Uterus (tissue), 4 donors: Measurements from ENCODE around the gene TMED6. TPM values are rescaled to one million over a fixed set of nuclear protein-coding genes. Genes with fewer than 3 reads are reported as not detected.
A peak's percentile ranks its signal among the peaks of the same experiment; 100 is the strongest.

Experiments used
- DNase-seq, 2 donors: peaks; one replicate each; pipeline ENCODE4 v3.0.0-alpha.2; 2019 to 2020
- H3K27ac ChIP-seq, 2 donors: fragments of 200-600 bp; sonication (generic); 1 replicate in 1 of 2; 2 replicates in 1 of 2; pipeline ENCODE4 v1.5.1; 2016 to 2018
- H3K27me3 ChIP-seq, 2 donors: fragments of 200-600 bp; sonication (generic); one replicate each; pipeline ENCODE4 v1.5.1; 2018 to 2019; ENCODE audit warnings: control low read depth in 1 of 2
- H3K36me3 ChIP-seq, 2 donors: fragments of 200-600 bp; sonication (generic); one replicate each; pipeline ENCODE4 v1.5.1; 2019; ENCODE audit warnings: control low read depth in 1 of 2
- H3K4me1 ChIP-seq, 2 donors: fragments of 200-600 bp; sonication (generic); one replicate each; pipeline ENCODE4 v1.5.1; 2018 to 2019; ENCODE audit warnings: control low read depth in 1 of 2
- H3K4me3 ChIP-seq, 2 donors: fragments of 200-600 bp; sonication (generic); 1 replicate in 1 of 2; 2 replicates in 1 of 2; pipeline ENCODE4 v1.5.1; 2018 to 2019; ENCODE audit warnings: mild to moderate bottlenecking in 1 of 2
- H3K9me3 ChIP-seq, 2 donors: fragments of 200-600 bp; sonication (generic); one replicate each; pipeline ENCODE4 v1.5.1; 2019; ENCODE audit warnings: control low read depth in 1 of 2
- POLR2A ChIP-seq, 2 donors: fragments of 450-650 bp; IDR thresholded peaks; one replicate each; pipeline ENCODE4 v1.6.1; 2016; ENCODE audit warnings: antibody characterized with exemption in 2 of 2, mild to moderate bottlenecking in 1 of 2, moderate library complexity in 1 of 2
- intact Hi-C: fragments of 100-400 bp; cut with DNase I; formaldehyde crosslinking; loops from one replicate; pipeline ENCODE4 v1.15.1; 2023; ENCODE audit warnings: low total_unique reads
- total RNA-seq, 4 donors: library from RNA; depleted of rRNA in 3 of 4; stranded (reverse); fragments of >200 nt in 3 of 4; gene quantifications; one replicate each; pipeline versions ENCODE4 v1.1.0 to v1.2.4, GENCODE V29; 2014 to 2023
- TF ChIP-seq, protein P1 (sequence below), 4 experiments: fragments of 200-600 bp in 2 of 4; fragments of 450-650 bp in 2 of 4; sonication (generic) in 2 of 4; IDR thresholded peaks; one replicate each; pipeline ENCODE4 v1.5.1; 2016 to 2019; ENCODE audit warnings: antibody characterized with exemption in 4 of 4, mild to moderate bottlenecking in 2 of 4, moderate library complexity in 1 of 4
- donor health status: DM: yes; HTN: yes; CAD: no.

The TMED6 gene
- total RNA-seq, 4 donors from 2014 or later, result 0.98 TPM; not detected in 3

GRCh38 chr16:69316595-69317034, 35.0 kb downstream of the TMED6 start:
- no peak for DNase-seq
- intact Hi-C loops, result no loop called here

DNA sequence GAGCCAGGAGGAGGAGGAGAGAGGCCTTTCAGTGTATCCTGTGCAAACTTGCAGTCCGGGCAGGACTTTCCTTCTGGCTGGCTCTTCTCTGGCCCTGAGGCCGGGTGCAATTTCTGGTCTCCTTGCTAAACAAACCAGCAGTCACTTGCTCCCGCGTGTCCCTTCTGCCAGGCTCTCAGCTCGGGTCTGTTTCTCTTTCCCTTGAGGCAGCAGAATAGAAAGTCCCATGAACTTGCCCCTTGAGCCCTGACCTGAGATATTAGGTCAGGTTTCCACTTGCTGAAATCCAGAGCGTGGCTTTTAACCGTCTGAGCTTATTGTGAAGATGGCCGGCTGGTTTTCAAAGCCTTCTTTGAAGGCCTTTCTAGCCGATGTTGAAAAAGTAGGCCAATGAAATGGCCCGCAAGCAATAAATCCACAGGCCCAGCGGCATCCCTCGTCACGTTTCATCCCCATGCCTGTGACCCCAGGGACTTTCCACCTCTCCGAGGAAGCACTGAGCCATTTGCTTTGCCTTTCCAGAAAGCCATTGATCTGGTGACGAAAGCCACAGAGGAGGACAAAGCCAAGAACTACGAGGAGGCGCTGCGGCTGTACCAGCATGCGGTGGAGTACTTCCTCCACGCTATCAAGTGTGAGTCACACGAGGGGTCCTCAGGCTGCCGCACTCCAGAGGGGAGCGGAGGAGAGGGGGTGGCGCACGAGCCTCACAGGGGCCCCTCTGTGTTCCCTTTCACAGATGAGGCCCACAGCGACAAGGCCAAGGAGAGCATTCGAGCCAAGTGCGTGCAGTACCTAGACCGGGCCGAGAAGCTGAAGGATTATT, 35.9 kb downstream of the TMED6 start:
- TF ChIP-seq, protein P1, sequence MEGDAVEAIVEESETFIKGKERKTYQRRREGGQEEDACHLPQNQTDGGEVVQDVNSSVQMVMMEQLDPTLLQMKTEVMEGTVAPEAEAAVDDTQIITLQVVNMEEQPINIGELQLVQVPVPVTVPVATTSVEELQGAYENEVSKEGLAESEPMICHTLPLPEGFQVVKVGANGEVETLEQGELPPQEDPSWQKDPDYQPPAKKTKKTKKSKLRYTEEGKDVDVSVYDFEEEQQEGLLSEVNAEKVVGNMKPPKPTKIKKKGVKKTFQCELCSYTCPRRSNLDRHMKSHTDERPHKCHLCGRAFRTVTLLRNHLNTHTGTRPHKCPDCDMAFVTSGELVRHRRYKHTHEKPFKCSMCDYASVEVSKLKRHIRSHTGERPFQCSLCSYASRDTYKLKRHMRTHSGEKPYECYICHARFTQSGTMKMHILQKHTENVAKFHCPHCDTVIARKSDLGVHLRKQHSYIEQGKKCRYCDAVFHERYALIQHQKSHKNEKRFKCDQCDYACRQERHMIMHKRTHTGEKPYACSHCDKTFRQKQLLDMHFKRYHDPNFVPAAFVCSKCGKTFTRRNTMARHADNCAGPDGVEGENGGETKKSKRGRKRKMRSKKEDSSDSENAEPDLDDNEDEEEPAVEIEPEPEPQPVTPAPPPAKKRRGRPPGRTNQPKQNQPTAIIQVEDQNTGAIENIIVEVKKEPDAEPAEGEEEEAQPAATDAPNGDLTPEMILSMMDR (IDR thresholded peaks at IDR 0.05), result no peak
- no peak for TF ChIP-seq POLR2A (IDR thresholded peaks at IDR 0.05)
- Histone ChIP-seq H3K27ac (no peak overlapping the region), H3K36me3 (no peaks in the 10 kb centered on the region)

More at GRCh38 chr16:69316595-69317034, 35.0 kb downstream of the TMED6 start:
- Histone ChIP-seq H3K4me3 (no peak overlapping the region), H3K27me3 (no peaks in the 10 kb centered on the region), H3K9me3 (no peaks in the 10 kb centered on the region), H3K4me1 (peaks cover 5 to 6% of the 10 kb centered on the region in 2 donors), H3K36me3 (no peaks in the 10 kb centered on the region), H3K27ac (no peak overlapping the region)
- TF ChIP-seq, protein P1 (IDR thresholded peaks at IDR 0.05), result no peak
- no peak for TF ChIP-seq POLR2A (IDR thresholded peaks at IDR 0.05)

DNA sequence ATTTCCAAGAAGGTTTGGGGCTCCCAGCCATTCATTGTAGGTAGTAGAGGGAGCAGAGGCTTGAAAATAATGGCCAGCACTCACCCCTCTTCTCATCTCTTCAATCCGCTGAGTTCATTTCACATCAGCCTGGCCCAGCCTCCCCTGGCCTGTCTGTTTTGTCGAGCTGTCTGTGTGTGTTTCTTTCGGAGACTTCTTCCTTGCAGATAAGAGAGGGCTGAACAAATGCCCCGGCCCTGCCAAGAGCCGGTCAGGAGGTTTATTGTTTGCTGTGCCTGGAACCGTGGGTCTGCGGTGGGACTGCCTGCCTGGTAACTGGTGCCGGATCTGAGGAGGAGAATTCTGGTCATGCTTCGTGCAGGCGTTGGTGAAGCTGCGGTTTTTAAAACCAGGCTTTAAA, 37.1 kb downstream of the TMED6 start:
- intact Hi-C loops, result no loop called here
- Histone ChIP-seq H3K27me3 (no peaks in the 10 kb centered on the region), H3K9me3 (no peaks in the 10 kb centered on the region), H3K4me3 (no peak overlapping the region), H3K36me3 (no peaks in the 10 kb centered on the region), H3K27ac (no peak overlapping the region), H3K4me1 (peaks cover 5 to 6% of the 10 kb centered on the region in 2 donors)
- TF ChIP-seq POLR2A (IDR thresholded peaks at IDR 0.05), result no peak
- TF ChIP-seq, protein P1 (IDR thresholded peaks at IDR 0.05), result no peak
- peak in 1 of 2 donors; percentile 11 for DNase-seq

More for the DNA sequence above, 35.9 kb downstream of the TMED6 start:
- H3K4me3 ChIP-seq, result no peak overlapping the region
- H3K4me1 ChIP-seq, result peaks cover 5 to 6% of the 10 kb centered on the region in 2 donors
- no peaks in the 10 kb centered on the region for H3K9me3 ChIP-seq
- intact Hi-C loops, result no loop called here
- H3K27me3 ChIP-seq, result no peaks in the 10 kb centered on the region
- peak in 1 of 2 donors; percentile 8 for DNase-seq

DNA sequence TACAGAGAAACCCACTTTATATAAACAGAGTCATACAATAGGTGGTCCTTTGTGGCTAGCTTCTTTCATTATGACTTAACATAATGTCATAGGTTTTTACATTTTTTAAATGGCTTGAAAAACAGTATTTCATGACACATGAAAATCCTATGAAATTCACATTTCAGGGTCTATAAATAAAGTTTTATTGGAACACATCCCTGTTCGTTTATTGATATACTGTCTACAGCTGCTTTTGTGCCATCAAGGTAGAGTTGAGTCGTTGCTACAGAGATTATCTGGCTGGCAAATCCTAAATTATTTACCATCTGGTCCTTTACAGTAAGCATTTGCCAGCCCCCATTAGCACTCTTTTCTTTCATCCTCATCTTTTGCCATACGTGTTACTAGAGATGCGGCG, 38.1 kb downstream of the TMED6 start:
- Histone ChIP-seq H3K4me3 (no peak overlapping the region), H3K4me1 (peaks cover 5 to 6% of the 10 kb centered on the region in 2 donors), H3K27me3 (no peaks in the 10 kb centered on the region), H3K36me3 (no peaks in the 10 kb centered on the region), H3K27ac (no peak overlapping the region), H3K9me3 (no peaks in the 10 kb centered on the region)
- intact Hi-C loops, result no loop called here
- TF ChIP-seq, protein P1 (IDR thresholded peaks at IDR 0.05), result no peak
- no peak for TF ChIP-seq POLR2A (IDR thresholded peaks at IDR 0.05)
- no peak for DNase-seq
